Activated naive CD4-positive, alpha-beta T cell treated with anti-CD3 and anti-CD28 coated beads for 36 hours (primary cell): Measurements from ENCODE around the gene CHST15. TPM values are rescaled to one million over a fixed set of nuclear protein-coding genes. Genes with fewer than 3 reads are reported as not detected.

ENCODE experiments used
- CTCF ChIA-PET: fragments of 350-600 bp; sonication (Branson Sonifier 250); formaldehyde crosslinking; loops from one replicate; lab custom pipeline; 2021; ENCODE audit warnings: antibody characterized with exemption; lab: Charles Lee
- DNase-seq: peaks from one replicate; pipeline ENCODE4 v3.0.0-alpha.2; 2020
- H3K27ac Mint-ChIP-seq: one replicate; pipeline ENCODE4 v1.8.0; 2021; ENCODE audit warnings: mild to moderate bottlenecking, mixed read lengths
- H3K27me3 Mint-ChIP-seq: one replicate; pipeline ENCODE4 v1.8.0; 2021; ENCODE audit warnings: low read depth, mixed read lengths
- H3K36me3 Mint-ChIP-seq: one replicate; pipeline ENCODE4 v1.8.0; 2021; ENCODE audit warnings: low read depth, mixed read lengths
- H3K4me1 Mint-ChIP-seq: one replicate; pipeline ENCODE4 v1.8.0; 2021; ENCODE audit warnings: low read depth, mixed read lengths
- H3K4me3 Mint-ChIP-seq: one replicate; pipeline ENCODE4 v1.8.0; 2021; ENCODE audit warnings: mild to moderate bottlenecking, moderate library complexity, mixed read lengths
- H3K9me3 Mint-ChIP-seq: one replicate; pipeline ENCODE4 v1.8.0; 2021; ENCODE audit warnings: mixed read lengths
- intact Hi-C: fragments of 100-400 bp; cut with micrococcal nuclease; formaldehyde crosslinking; loops from one replicate; pipeline ENCODE4 v1.15.1; 2023
- total RNA-seq, 2 experiments: library from RNA; stranded (reverse); gene quantifications; one replicate each; pipeline ENCODE4 v1.2.3, GENCODE V29; 2021

The CHST15 gene
- total RNA-seq, 2 experiments from 2014 or later, result 0.47 to 0.50 TPM

- H3K36me3 Mint-ChIP-seq, result no peaks in the 10 kb centered on the region
These were observed 88.3 kb downstream of the CHST15 start for GRCh38 chr10:124005091-124005490.

DNA sequence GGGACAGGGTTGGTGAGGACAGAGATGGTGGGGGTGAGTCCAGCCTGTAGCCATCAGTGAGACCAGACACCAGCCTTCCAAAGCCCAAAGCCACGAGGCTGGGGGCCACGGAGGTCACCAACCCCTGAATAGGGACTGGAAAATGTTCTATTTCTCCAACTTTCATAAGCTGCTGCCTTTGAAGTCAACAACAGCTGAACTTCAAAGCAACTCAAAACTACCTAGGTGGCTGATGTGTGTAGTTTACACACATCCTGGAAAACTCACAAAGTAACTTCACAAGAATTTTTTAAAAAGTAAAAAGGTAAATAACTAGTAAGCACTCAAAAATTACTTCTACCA lies 88.8 kb downstream of the CHST15 start:
- Mint-ChIP-seq H3K4me3 (no peak overlapping the region), H3K27ac (no peak overlapping the region), H3K9me3 (no peaks in the 10 kb centered on the region), H3K36me3 (no peaks in the 10 kb centered on the region), H3K4me1 (no peaks in the 10 kb centered on the region), H3K27me3 (no peaks in the 10 kb centered on the region)
- intact Hi-C loops, result no loop called here
- CTCF ChIA-PET, result interaction anchor here (1.9 to 2.5 kb wide), 2 partner anchors 9 to 10 kb away, joined by 5 to 10 read pairs; no protein-coding TSS in a partner anchor
- no peak for DNase-seq

More at GRCh38 chr10:124005091-124005490, 88.3 kb downstream of the CHST15 start:
- Mint-ChIP-seq H3K4me3 (no peak overlapping the region), H3K27ac (no peak overlapping the region), H3K27me3 (no peaks in the 10 kb centered on the region), H3K4me1 (no peaks in the 10 kb centered on the region), H3K9me3 (no peaks in the 10 kb centered on the region)
- intact Hi-C loops, result no loop called here
- DNase-seq, result no peak
- CTCF ChIA-PET, result interaction anchor here (1.9 to 2.5 kb wide), 2 partner anchors 9 to 10 kb away, joined by 5 to 10 read pairs; no protein-coding TSS in a partner anchor

DNA sequence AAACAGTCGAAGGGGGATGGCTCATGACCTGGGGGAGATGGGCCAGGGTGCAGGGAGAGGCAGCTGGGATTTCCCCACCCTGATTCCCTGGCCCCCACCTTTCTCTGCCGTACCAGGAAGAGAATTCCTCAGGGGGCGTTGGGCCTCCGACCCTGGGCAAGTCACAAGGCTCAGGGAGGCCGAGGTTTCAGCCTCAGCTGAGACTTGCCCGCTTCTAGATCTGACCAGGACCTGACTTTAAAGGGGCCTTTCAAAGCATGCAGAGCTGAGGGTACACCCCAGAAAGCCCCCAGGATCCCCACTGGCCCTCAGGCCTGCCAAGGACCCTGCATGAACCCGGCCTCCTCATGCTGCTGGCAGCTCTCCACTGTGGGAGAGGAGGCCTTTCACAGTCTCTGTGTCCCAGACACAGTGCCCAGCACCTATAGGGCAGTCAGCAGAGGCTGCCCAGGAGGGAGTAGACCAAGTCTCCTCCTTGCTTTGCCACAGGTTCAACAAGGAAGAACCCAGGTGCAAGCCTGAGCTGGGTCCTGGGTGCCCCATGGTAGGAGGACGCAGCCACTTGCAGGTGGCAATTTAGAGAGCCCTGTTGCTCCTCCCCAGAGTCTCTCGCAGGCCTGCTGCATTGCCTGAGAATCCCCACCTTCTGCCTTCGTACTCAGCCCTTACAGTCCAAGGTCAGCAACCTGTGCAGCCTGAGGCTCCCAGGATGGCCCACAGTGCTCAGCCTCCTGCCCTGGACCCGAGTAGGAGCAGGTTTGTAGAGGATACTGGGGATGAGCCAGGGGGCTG lies 89.3 kb downstream of the CHST15 start:
- intact Hi-C loops, result no loop called here
- Mint-ChIP-seq H3K36me3 (no peaks in the 10 kb centered on the region), H3K27ac (no peak overlapping the region), H3K4me1 (no peaks in the 10 kb centered on the region), H3K9me3 (no peaks in the 10 kb centered on the region), H3K4me3 (no peak overlapping the region), H3K27me3 (no peaks in the 10 kb centered on the region)
- DNase-seq, result no peak
- CTCF ChIA-PET, result interaction anchor here (0.6 to 2.5 kb wide), 2 partner anchors 8 to 48 kb away, joined by 3 to 10 read pairs; no protein-coding TSS in a partner anchor

GRCh38 chr10:124003481-124003870 lies 89.9 kb downstream of the CHST15 start:
- intact Hi-C loops, result no loop called here
- CTCF ChIA-PET, result interaction anchor here (0.6 to 1.5 kb wide), 3 partner anchors 9 to 253 kb away, joined by 3 to 6 read pairs (median 3); no protein-coding TSS in a partner anchor
- DNase-seq, result no peak

DNA sequence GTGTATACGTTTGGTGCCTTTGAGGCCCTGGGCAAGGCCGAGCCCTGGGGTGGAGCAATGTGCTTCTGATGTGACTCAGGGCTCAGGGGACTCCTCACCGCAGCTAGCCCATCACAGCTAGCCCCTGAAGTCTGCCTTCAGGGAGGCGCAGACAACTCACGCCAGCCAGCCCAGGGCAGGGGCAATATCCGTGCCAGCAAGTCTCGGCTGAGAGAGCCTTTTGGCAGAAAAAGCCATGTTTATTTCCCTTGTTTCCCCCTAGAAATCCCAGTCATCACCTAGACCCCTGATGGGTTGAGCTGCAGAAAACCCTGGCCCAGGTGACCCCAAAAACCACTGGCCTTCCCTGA lies 90.4 kb downstream of the CHST15 start:
- Mint-ChIP-seq H3K27me3 (no peaks in the 10 kb centered on the region), H3K36me3 (no peaks in the 10 kb centered on the region), H3K9me3 (no peaks in the 10 kb centered on the region), H3K4me1 (no peaks in the 10 kb centered on the region), H3K4me3 (no peak overlapping the region), H3K27ac (no peak overlapping the region)
- intact Hi-C loops, result no loop called here
- CTCF ChIA-PET, result interaction anchor here (0.6 to 1.5 kb wide), 3 partner anchors 9 to 386 kb away, joined by 3 to 6 read pairs (median 5); no protein-coding TSS in a partner anchor
- no peak for DNase-seq

More at GRCh38 chr10:124003481-124003870, 89.9 kb downstream of the CHST15 start:
- Mint-ChIP-seq H3K27me3 (no peaks in the 10 kb centered on the region), H3K4me1 (no peaks in the 10 kb centered on the region), H3K36me3 (no peaks in the 10 kb centered on the region), H3K4me3 (no peak overlapping the region), H3K27ac (no peak overlapping the region), H3K9me3 (no peaks in the 10 kb centered on the region)

- no peak for DNase-seq
- H3K27me3 Mint-ChIP-seq, result peaks cover 2% of the 10 kb centered on the region
- CTCF ChIA-PET, result interaction anchor here (1.0 to 1.5 kb wide), 2 partner anchors 8 to 386 kb away, joined by 5 to 6 read pairs; no protein-coding TSS in a partner anchor
- H3K4me3 Mint-ChIP-seq, result no peak overlapping the region
- H3K9me3 Mint-ChIP-seq, result no peaks in the 10 kb centered on the region
- H3K4me1 Mint-ChIP-seq, result no peaks in the 10 kb centered on the region
- H3K27ac Mint-ChIP-seq, result no peak overlapping the region
- H3K36me3 Mint-ChIP-seq, result no peaks in the 10 kb centered on the region
- intact Hi-C loops, result no loop called here
These were observed 90.9 kb downstream of the CHST15 start for GRCh38 chr10:124002391-124003069.

DNA sequence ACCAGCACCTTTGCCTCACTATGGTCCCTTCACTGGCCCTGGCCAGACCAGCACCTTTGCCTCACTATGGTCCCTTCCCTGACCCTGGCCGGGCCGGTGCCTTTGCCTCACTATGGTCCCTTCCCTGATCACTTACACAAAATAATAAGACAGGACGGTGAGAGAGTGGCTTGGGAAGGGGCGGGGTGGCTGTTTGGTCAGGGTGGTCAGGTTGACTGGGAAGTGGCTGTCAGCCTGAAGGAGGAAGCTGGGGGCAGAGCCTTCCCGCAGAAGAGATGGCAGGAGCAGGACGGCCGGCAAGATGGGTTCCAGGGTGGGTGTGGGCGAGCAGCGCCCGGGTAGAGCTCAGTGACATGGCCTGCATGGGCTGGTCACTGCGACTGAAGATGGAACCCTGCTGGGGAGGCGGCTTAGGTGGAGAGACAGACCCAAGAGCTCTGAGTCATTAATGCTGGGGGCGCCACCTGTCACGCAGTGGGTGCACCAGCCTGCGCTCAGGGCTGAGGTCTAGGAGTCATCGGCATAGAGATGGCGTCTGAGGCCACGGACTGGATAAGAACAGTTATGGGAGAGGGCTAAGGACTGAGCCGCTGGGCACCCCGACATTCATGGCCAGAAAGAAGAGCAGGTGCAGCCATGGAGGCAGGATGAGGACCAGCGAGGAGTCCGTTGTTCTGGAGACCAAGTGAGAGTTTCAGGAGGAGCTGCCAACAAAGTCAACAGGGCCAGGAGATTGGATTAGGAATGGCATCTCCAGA lies 91.8 kb downstream of the CHST15 start:
- no peaks in the 10 kb centered on the region for H3K36me3 Mint-ChIP-seq
- H3K4me1 Mint-ChIP-seq, result no peaks in the 10 kb centered on the region
- H3K9me3 Mint-ChIP-seq, result no peaks in the 10 kb centered on the region
- H3K4me3 Mint-ChIP-seq, result no peak overlapping the region
- intact Hi-C loops, result no loop called here
- peaks cover 4% of the 10 kb centered on the region for H3K27me3 Mint-ChIP-seq
- CTCF ChIA-PET, result no interaction called here
- no peak for DNase-seq
- no peak overlapping the region for H3K27ac Mint-ChIP-seq

DNA sequence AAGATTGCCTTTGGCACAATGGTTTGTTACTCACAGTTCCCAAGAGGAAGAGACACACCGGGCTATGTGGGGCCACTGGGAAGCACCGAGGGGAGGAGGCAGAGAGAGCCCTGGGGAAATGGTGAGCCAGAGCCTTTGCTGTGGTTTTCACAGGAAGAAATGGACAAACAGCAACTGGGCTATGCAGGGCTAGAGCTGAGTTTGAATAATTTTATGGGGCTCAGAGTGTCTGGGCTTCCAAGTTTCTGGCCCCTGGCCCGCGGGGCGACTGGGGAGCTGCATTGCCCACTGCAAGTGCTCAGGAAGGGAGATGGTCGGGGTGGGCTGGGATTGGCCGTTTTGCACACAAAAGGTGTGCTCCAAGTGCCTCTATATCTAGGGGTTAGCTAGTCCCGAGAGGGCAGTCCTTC lies 92.6 kb downstream of the CHST15 start:
- peaks cover 10% of the 10 kb centered on the region for H3K27me3 Mint-ChIP-seq
- no peaks in the 10 kb centered on the region for H3K4me1 Mint-ChIP-seq
- intact Hi-C loops, result no loop called here
- no peak for DNase-seq
- no peak overlapping the region for H3K4me3 Mint-ChIP-seq
- no peaks in the 10 kb centered on the region for H3K9me3 Mint-ChIP-seq
- CTCF ChIA-PET, result interaction anchor here (0.6 kb wide), 1 partner anchor 460 kb away, joined by 3 read pairs; no protein-coding TSS in a partner anchor
- no peak overlapping the region for H3K27ac Mint-ChIP-seq
- H3K36me3 Mint-ChIP-seq, result no peaks in the 10 kb centered on the region

DNA sequence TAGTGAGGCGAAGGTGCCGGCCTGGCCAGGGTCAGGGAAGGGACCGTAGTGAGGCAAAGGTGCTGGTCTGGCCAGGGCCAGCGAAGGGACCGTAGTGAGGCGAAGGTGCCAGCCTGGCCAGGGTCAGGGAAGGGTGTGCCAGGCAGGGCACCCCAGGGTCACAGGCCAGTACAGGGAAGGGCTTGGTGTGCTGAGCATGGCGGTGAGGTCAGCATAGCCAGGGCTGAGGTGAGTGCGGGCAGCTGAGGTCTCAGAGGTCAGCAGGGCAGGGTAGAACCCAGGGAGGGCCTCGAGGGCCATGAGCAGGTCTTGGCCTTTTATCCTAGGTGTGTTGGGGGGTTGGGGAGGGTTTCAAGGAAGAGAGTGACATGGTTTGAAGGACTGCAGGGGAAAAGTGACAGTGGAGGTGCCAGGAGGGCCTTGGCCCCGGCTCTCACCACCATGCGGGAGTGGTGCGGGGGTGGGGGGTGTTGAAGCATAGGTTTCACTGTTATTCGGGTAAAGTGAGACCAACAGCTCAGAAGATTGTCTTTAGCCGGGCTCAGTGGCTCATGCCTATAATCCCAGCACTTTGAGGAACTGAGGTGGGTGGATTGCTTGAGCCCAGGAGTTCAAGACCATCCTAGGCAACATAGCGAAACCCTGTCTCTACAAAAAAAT lies 93.3 kb downstream of the CHST15 start:
- intact Hi-C loops, result loop anchor here (5.0 to 10.0 kb wide), 5 partner anchors 92 to 742 kb away; partner anchors contain the start of genes CHST15 and FAM53B
- no peaks in the 10 kb centered on the region for H3K36me3 Mint-ChIP-seq
- no peak for DNase-seq
- H3K4me3 Mint-ChIP-seq, result no peak overlapping the region
- peaks cover 2% of the 10 kb centered on the region for H3K4me1 Mint-ChIP-seq
- peaks cover 13% of the 10 kb centered on the region for H3K27me3 Mint-ChIP-seq
- no peak overlapping the region for H3K27ac Mint-ChIP-seq
- no peaks in the 10 kb centered on the region for H3K9me3 Mint-ChIP-seq
- CTCF ChIA-PET, result no interaction called here

DNA sequence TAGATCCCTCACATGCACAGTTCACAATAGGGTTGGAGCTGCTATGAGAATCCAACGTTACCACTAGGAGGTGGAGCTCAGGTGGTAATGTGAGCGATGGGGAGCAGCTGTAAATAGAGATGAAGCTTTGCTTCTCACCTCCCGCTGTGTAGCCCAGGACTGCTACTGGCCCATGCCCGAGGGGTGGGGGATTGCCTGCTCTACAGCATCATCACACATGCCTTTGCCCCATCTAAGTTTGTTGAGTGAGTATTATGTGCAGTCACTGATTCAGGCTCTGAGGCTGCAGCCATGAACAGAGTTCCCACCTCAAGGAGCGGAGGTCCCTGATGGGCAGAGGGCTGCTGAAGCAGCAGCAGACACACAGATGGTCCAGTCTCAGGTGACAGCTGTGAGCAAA lies 94.1 kb downstream of the CHST15 start:
- H3K4me1 Mint-ChIP-seq, result peaks cover 9% of the 10 kb centered on the region
- DNase-seq, result no peak
- H3K27me3 Mint-ChIP-seq, result peaks cover 18% of the 10 kb centered on the region
- H3K9me3 Mint-ChIP-seq, result no peaks in the 10 kb centered on the region
- CTCF ChIA-PET, result no interaction called here
- no peaks in the 10 kb centered on the region for H3K36me3 Mint-ChIP-seq
- H3K27ac Mint-ChIP-seq, result no peak overlapping the region
- intact Hi-C loops, result loop anchor here (5.0 to 10.0 kb wide), 5 partner anchors 93 to 743 kb away; partner anchors contain the start of genes CHST15 and FAM53B
- H3K4me3 Mint-ChIP-seq, result no peak overlapping the region

DNA sequence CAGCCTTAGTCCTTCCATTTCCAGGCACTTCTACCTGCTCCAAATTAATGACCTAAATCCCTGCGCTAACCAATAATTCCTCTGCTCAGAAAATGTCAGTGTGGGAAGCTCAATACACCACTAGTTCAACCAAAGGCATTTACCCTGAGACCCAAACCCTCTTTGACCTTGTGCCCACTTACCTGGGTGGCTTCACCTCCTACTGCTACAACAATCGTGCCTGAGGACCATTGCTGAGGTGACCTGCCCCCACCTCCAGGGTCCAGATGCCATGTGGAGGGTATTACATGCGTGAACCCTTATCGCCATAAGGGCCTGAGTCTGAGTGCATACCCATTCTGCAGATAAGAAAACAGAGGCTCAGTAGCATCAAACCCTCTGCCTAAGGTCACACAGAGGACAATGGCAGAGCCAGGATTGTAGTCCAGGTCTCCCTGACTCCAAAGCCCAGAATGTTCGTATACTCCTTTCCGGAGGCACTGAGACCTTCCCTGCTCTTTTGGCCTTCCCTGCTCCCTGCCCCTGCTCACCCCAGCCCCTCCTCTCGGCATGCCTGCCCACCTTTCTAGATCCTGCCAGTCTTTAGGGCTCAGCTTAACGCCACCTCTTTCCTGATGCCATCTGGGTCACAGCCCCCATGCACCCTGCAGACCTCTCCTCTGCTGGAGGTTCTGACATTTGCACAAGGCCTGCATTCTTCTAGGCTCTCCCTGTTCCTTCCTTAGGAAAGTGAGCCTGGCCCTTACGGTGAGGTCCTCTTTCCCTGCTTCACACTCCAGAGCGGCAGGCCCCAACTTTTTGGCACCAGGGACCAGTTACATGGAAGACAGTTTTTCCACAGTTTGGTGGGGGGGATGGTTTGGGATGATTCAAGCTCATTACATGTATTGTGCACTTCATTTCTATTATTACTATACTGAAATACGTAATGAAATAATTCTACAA lies 94.9 kb downstream of the CHST15 start:
- peaks cover 26% of the 10 kb centered on the region for H3K27me3 Mint-ChIP-seq
- intact Hi-C loops, result loop anchor here (5.0 to 10.0 kb wide), 5 partner anchors 94 to 744 kb away; partner anchors contain the start of genes CHST15 and FAM53B
- DNase-seq, result no peak
- H3K36me3 Mint-ChIP-seq, result no peaks in the 10 kb centered on the region
- peaks cover 9% of the 10 kb centered on the region for H3K4me1 Mint-ChIP-seq
- H3K27ac Mint-ChIP-seq, result no peak overlapping the region
- CTCF ChIA-PET, result no interaction called here
- no peak overlapping the region for H3K4me3 Mint-ChIP-seq
- no peaks in the 10 kb centered on the region for H3K9me3 Mint-ChIP-seq
